HEK293 (cell line): ENCODE results near the gene OR9A2.

Experiments used
- SETDB1 ChIP-seq: IDR thresholded peaks from one replicate; pipeline ENCODE4 v1.6.1; 2017; ENCODE audit warnings: mild to moderate bottlenecking, low read length, moderate library complexity, mixed read lengths; ENCODE audit not compliant: insufficient read length
- YY1 ChIP-seq: fragments of 450-650 bp; formaldehyde crosslinking; IDR thresholded peaks from 2 replicates; pipeline ENCODE4 v1.5.1; 2018; ENCODE audit warnings: missing biosample characterization, missing genetic modification characterization
- ZBTB20 ChIP-seq: fragments of 450-650 bp; formaldehyde crosslinking; IDR thresholded peaks from 2 replicates; pipeline ENCODE4 v1.5.1; 2016; ENCODE audit warnings: missing biosample characterization, missing genetic modification characterization
- ZNF10 ChIP-seq: fragments of 450-650 bp; formaldehyde crosslinking; IDR thresholded peaks from 2 replicates; pipeline ENCODE4 v1.5.1; 2017; ENCODE audit warnings: missing biosample characterization, missing genetic modification characterization
- ZNF37A ChIP-seq: fragments of 450-650 bp; IDR thresholded peaks from 2 replicates; pipeline ENCODE4 v1.5.1; 2018; ENCODE audit warnings: missing biosample characterization, missing genetic modification characterization
- ZNF416 ChIP-seq: fragments of 450-650 bp; formaldehyde crosslinking; IDR thresholded peaks from 2 replicates; pipeline ENCODE4 v1.5.1; 2016; ENCODE audit warnings: missing biosample characterization, missing genetic modification characterization
- ZNF530 ChIP-seq: fragments of 450-650 bp; formaldehyde crosslinking; IDR thresholded peaks from 2 replicates; pipeline ENCODE4 v1.5.1; 2016; ENCODE audit warnings: low read depth, missing biosample characterization, missing genetic modification characterization
- ZNF610 ChIP-seq: fragments of 450-650 bp; formaldehyde crosslinking; IDR thresholded peaks from 2 replicates; pipeline ENCODE4 v1.5.1; 2016; ENCODE audit warnings: missing biosample characterization, missing genetic modification characterization, borderline replicate concordance
- ZNF768 ChIP-seq: fragments of 450-650 bp; formaldehyde crosslinking; IDR thresholded peaks from 2 replicates; pipeline ENCODE4 v1.5.1; 2018; ENCODE audit warnings: missing biosample characterization, mild to moderate bottlenecking, missing genetic modification characterization
- TF ChIP-seq, protein P1 (sequence below): fragments of 450-650 bp; formaldehyde crosslinking; IDR thresholded peaks from 2 replicates; pipeline ENCODE4 v1.5.1; 2016; ENCODE audit warnings: missing biosample characterization, missing genetic modification characterization
- TF ChIP-seq, protein P2 (sequence below): fragments of 450-650 bp; formaldehyde crosslinking; conservative IDR thresholded peaks from 2 replicates; pipeline ENCODE4 v1.5.1; 2016; ENCODE audit warnings: low read depth, missing biosample characterization, missing genetic modification characterization
- TF ChIP-seq, protein P3 (sequence below): sonication (generic); formaldehyde crosslinking; IDR thresholded peaks from 2 replicates; pipeline ENCODE4 v1.8.1; 2022; ENCODE audit warnings: mild to moderate bottlenecking, moderate library complexity, missing genetic modification reagents

DNA sequence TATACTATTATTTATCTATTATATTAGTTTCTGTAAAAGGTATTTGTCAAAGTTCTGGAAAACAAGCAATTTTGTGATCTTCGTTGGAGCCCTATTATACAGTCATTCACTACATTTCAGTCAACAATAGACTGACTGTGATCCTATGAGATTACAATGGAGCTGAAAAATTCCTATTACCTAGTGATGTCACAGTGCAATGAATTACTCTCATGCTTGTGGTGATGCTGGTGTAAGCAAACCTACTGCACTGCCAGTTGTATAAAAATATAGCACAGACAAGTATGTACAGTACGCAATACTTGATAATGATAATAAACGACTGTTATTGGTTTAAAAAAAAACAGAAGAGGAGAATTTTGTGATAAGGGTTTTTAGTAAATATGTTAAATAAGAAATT is 46.6 kb upstream of the OR9A2 start:
- no peak for TF ChIP-seq ZNF416 (tag by site-specific recombination)
- TF ChIP-seq ZNF768 (tag by site-specific recombination), result no peak
- TF ChIP-seq, protein P1, sequence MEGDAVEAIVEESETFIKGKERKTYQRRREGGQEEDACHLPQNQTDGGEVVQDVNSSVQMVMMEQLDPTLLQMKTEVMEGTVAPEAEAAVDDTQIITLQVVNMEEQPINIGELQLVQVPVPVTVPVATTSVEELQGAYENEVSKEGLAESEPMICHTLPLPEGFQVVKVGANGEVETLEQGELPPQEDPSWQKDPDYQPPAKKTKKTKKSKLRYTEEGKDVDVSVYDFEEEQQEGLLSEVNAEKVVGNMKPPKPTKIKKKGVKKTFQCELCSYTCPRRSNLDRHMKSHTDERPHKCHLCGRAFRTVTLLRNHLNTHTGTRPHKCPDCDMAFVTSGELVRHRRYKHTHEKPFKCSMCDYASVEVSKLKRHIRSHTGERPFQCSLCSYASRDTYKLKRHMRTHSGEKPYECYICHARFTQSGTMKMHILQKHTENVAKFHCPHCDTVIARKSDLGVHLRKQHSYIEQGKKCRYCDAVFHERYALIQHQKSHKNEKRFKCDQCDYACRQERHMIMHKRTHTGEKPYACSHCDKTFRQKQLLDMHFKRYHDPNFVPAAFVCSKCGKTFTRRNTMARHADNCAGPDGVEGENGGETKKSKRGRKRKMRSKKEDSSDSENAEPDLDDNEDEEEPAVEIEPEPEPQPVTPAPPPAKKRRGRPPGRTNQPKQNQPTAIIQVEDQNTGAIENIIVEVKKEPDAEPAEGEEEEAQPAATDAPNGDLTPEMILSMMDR (tag by site-specific recombination), result no peak
- TF ChIP-seq, protein P2, sequence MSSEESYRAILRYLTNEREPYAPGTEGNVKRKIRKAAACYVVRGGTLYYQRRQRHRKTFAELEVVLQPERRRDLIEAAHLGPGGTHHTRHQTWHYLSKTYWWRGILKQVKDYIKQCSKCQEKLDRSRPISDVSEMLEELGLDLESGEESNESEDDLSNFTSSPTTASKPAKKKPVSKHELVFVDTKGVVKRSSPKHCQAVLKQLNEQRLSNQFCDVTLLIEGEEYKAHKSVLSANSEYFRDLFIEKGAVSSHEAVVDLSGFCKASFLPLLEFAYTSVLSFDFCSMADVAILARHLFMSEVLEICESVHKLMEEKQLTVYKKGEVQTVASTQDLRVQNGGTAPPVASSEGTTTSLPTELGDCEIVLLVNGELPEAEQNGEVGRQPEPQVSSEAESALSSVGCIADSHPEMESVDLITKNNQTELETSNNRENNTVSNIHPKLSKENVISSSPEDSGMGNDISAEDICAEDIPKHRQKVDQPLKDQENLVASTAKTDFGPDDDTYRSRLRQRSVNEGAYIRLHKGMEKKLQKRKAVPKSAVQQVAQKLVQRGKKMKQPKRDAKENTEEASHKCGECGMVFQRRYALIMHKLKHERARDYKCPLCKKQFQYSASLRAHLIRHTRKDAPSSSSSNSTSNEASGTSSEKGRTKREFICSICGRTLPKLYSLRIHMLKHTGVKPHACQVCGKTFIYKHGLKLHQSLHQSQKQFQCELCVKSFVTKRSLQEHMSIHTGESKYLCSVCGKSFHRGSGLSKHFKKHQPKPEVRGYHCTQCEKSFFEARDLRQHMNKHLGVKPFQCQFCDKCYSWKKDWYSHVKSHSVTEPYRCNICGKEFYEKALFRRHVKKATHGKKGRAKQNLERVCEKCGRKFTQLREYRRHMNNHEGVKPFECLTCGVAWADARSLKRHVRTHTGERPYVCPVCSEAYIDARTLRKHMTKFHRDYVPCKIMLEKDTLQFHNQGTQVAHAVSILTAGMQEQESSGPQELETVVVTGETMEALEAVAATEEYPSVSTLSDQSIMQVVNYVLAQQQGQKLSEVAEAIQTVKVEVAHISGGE (tag by site-specific recombination), result no peak
- TF ChIP-seq SETDB1, result no peak
- no peak for TF ChIP-seq ZBTB20
- no peak for TF ChIP-seq ZNF610 (tag by site-specific recombination)
- TF ChIP-seq, protein P3, sequence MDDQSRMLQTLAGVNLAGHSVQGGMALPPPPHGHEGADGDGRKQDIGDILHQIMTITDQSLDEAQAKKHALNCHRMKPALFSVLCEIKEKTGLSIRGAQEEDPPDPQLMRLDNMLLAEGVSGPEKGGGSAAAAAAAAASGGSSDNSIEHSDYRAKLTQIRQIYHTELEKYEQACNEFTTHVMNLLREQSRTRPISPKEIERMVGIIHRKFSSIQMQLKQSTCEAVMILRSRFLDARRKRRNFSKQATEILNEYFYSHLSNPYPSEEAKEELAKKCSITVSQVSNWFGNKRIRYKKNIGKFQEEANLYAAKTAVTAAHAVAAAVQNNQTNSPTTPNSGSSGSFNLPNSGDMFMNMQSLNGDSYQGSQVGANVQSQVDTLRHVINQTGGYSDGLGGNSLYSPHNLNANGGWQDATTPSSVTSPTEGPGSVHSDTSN (CRISPR knock-in tag), result no peak
- TF ChIP-seq ZNF10, result no peak
- no peak for TF ChIP-seq YY1 (tag by site-specific recombination)
- TF ChIP-seq ZNF37A (tag by site-specific recombination), result no peak
- no peak for TF ChIP-seq ZNF530 (tag by site-specific recombination)
